ENCODE measurements around the gene ANXA4. TPM values are rescaled to one million over a fixed set of nuclear protein-coding genes. Genes with fewer than 3 reads are reported as not detected.

Gene ANXA4
- 36.9 and 101 TPM in 2 replicates for total RNA-seq (ENCODE audit: low replicate concordance)

DNA sequence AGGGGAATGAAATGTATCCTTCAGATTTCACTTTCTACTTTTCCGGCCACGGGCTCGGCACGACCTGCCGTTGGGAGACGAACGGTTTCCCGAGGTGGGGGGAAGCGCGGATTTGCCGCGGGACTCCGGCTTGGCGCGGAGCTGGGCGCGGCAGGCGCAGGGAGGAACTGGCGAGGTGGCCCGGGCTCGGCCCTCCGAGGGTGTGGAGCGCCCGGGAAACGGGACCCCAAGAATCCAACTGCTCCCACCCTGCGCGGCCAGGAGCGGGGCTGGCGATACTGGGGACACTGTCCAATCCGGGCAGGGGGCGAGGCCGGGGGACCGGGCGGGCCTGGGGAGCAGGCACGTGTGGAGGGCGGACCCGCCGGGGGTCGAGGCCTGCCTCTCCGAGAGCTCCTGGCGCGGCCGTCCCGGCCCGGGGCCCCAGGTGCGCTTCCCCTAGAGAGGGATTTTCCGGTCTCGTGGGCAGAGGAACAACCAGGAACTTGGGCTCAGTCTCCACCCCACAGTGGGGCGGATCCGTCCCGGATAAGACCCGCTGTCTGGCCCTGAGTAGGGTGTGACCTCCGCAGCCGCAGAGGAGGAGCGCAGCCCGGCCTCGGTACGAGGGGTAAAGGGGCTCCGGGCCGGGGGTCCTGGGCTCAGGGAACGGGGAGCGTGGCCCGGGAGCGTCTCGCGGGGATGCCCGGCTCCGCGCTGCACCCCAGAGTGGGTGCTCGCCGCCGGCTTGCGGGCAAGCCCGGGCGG lies at the start of gene ANXA4:
Gene ANXA4, plus strand, starts transcription at position 560 of the 747 bp plus-strand sequence. CDS start 39,432 bp downstream, outside the sequence.
- H3K4me3 ChIP-seq (ENCODE audit: low read depth, low read length), result peak within 1 kb of the TSS; percentile 82
- TF ChIP-seq, protein P1, sequence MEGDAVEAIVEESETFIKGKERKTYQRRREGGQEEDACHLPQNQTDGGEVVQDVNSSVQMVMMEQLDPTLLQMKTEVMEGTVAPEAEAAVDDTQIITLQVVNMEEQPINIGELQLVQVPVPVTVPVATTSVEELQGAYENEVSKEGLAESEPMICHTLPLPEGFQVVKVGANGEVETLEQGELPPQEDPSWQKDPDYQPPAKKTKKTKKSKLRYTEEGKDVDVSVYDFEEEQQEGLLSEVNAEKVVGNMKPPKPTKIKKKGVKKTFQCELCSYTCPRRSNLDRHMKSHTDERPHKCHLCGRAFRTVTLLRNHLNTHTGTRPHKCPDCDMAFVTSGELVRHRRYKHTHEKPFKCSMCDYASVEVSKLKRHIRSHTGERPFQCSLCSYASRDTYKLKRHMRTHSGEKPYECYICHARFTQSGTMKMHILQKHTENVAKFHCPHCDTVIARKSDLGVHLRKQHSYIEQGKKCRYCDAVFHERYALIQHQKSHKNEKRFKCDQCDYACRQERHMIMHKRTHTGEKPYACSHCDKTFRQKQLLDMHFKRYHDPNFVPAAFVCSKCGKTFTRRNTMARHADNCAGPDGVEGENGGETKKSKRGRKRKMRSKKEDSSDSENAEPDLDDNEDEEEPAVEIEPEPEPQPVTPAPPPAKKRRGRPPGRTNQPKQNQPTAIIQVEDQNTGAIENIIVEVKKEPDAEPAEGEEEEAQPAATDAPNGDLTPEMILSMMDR (IDR thresholded peaks at IDR 0.05; ENCODE audit: insufficient read depth, low read length), result no peak
- peak; percentile 68 for DNase-seq (ENCODE audit: low read depth)

DNA sequence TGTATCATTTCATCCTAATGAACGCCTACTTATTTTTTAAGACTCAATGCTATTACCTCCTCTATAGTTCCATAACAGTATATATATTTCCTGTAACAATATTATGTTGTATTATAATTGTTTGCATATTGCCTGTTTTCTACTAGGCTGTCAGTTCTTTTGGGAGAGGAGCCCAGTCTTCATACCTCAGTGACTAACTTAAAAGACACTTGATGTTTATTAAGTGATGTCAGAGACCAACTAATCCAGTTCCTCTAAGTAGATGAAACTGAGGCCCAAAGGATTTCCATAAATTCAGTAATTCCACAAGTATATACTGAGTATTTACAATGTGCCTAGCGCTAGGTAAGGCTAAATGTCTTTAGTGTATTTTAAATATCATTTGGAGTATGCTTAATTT lies 49.5 kb upstream of the ANXA4 start:
- peak; percentile 58 for DNase-seq (ENCODE audit: low read depth)
- TF ChIP-seq, protein P1 (IDR thresholded peaks at IDR 0.05; ENCODE audit: insufficient read depth, low read length), result no peak

GRCh38 chr2:69693059-69693774 lies 48.7 kb upstream of the ANXA4 start:
- TF ChIP-seq, protein P1 (IDR thresholded peaks at IDR 0.05; ENCODE audit: insufficient read depth, low read length), result no peak
- H3K4me3 ChIP-seq (ENCODE audit: low read depth, low read length), result no peak overlapping the region
- DNase-seq (ENCODE audit: low read depth), result no peak

More for the DNA sequence above, 49.5 kb upstream of the ANXA4 start:
- H3K4me3 ChIP-seq (ENCODE audit: low read depth, low read length), result no peak overlapping the region

GRCh38 chr2:69693775-69694450 lies 48.0 kb upstream of the ANXA4 start:
- no peak overlapping the region for H3K4me3 ChIP-seq (ENCODE audit: low read depth, low read length)
- TF ChIP-seq, protein P1 (IDR thresholded peaks at IDR 0.05; ENCODE audit: insufficient read depth, low read length), result no peak
- DNase-seq (ENCODE audit: low read depth), result no peak

DNA sequence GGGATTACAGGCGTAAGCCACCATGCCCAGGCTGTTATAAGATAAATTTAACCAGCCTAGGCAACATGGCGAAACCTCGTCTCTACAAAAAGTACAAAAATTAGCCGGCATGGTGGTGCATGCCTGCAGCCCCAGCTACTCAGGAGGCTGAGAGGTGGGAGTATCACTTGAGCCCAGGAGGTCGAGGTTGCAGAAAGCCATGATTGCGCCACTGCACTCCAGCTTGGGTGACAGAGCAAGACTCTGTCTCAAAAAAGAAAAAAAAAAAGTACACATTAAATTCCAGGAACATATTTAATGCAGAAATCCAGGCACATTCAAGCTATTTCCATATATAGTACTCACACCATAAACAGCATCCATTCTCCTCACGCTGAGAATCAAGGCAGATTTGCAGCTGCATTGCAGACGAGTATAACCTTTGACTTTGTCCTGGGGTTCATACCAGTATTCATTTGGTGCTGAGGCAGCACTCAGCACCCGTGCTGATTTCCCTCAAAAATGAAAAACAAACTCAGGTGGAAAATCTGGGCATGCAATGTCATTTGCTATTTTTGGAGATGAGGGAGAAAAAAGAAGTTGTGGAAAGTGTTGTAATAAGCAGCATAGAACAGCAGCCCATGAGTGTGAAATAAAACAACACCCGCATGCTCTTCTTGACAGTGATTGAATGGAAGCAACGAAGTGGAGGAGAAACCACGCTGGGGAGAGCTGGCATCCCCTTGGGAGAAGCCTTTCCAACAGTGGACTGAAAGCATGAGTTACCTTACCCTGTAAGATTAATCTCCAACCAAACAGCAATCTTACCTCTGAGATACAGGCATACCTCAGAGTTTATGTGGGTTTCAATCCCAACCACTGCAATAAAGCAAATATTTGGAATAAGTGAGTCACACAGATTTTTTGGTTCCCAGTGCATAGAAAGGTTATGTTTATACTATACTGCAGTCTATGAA lies 46.8 kb upstream of the ANXA4 start:
- TF ChIP-seq, protein P1 (IDR thresholded peaks at IDR 0.05; ENCODE audit: insufficient read depth, low read length), result no peak
- DNase-seq (ENCODE audit: low read depth), result peak; percentile 84
- H3K4me3 ChIP-seq (ENCODE audit: low read depth, low read length), result no peak overlapping the region

DNA sequence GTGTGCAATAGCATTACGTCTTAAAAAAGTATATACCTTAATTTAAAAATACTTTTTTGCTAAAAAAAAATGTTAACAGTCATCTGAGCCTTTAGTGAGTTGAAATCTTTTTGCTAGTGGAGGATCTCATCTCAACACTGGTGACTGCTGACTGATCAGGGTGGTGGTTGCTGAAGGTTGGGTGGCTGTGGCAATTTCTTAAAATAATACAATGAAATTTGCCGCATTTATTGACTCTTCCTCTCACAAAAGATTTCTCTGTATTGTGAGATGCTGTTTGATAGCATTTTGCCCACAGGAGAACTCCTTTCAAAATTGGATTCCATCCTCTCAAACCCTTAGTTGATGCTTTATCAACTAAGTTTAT lies 46.1 kb upstream of the ANXA4 start:
- TF ChIP-seq, protein P1 (IDR thresholded peaks at IDR 0.05; ENCODE audit: insufficient read depth, low read length), result no peak
- DNase-seq (ENCODE audit: low read depth), result no peak

More for the DNA sequence above, 46.1 kb upstream of the ANXA4 start:
- no peak overlapping the region for H3K4me3 ChIP-seq (ENCODE audit: low read depth, low read length)

All from fibroblast of the aortic adventitia (primary cell).